Choroid plexus epithelial cell (primary cell): Measurements from ENCODE around the gene IQGAP1.
"Not testable (repeated sequence)": the region's sequence is repeated elsewhere in the genome, so short reads cannot be mapped to it uniquely, and the experiment has no call there.

ENCODE experiments used
- DNase-seq: peaks from one replicate; pipeline ENCODE4 v3.0.0-alpha.2; 2010; ENCODE audit warnings: low read depth
- H3K4me3 ChIP-seq: 2 replicates; pipeline ENCODE4 v1.5.1; 2011; ENCODE audit warnings: low read depth, mild to moderate bottlenecking, control low read depth, low read length, moderate library complexity
- CTCF ChIP-seq: conservative IDR thresholded peaks from 2 replicates; pipeline ENCODE4 v1.5.1; 2011; ENCODE audit warnings: low read depth, mild to moderate bottlenecking, control low read depth, inconsistent platforms, low read length, moderate library complexity

The IQGAP1 gene

GRCh38 chr15:90413411-90414379 is 25.7 kb downstream of the IQGAP1 start:
- no peak overlapping the region for H3K4me3 ChIP-seq
- TF ChIP-seq CTCF, result no peak
- DNase-seq, result peak; percentile 63

GRCh38 chr15:90414408-90415028 is 26.5 kb downstream of the IQGAP1 start:
- TF ChIP-seq CTCF, result no peak
- peak; percentile 88 for DNase-seq
- H3K4me3 ChIP-seq, result peak overlapping the region; percentile 21

- DNase-seq, H3K4me3 ChIP-seq: not testable (repeated sequence)
These were observed 28.0 kb downstream of the IQGAP1 start for GRCh38 chr15:90416052-90416451.

- H3K4me3 ChIP-seq, result no peak overlapping the region
- DNase-seq, result no peak
- TF ChIP-seq CTCF, result no peak
These were observed 30.6 kb downstream of the IQGAP1 start for GRCh38 chr15:90418627-90419026.

- no peak for TF ChIP-seq CTCF
- no peak overlapping the region for H3K4me3 ChIP-seq
- DNase-seq, result peak; percentile 30
These were observed 31.2 kb downstream of the IQGAP1 start for GRCh38 chr15:90419206-90419605.

- no peak for TF ChIP-seq CTCF
- no peak overlapping the region for H3K4me3 ChIP-seq
- peak; percentile 82 for DNase-seq
These were observed 31.8 kb downstream of the IQGAP1 start for GRCh38 chr15:90419738-90420406.

- DNase-seq, result no peak
- no peak overlapping the region for H3K4me3 ChIP-seq
- TF ChIP-seq CTCF, result no peak
These were observed 32.4 kb downstream of the IQGAP1 start for GRCh38 chr15:90420451-90420850.
